GM12878 (cell line): ENCODE measurements around the gene ARFGAP3. TPM values are rescaled to one million over a fixed set of nuclear protein-coding genes. Genes with fewer than 3 reads are reported as not detected.

Source experiments
- ATAC-seq: fragments of 200-7000 bp; cut with Tn5 transposase; 3 replicates; pipeline ENCODE4 v1.9.1; 2020; ENCODE audit warnings: mild to moderate bottlenecking, moderate library complexity
- BruUV-seq: library from RNA; stranded (reverse); fragments of 400-500 nt; replicated peaks from 2 replicates; lab custom pipeline; 2021; lab: Mats Ljungman, UMichigan
- CTCF ChIA-PET: fragments of 300-600 bp; sonication (Branson Sonifier 250); formaldehyde crosslinking; extraction: SDS; loops from one replicate; lab custom pipeline; 2021; ENCODE audit warnings: inconsistent platforms; lab: Yijun Ruan, JAX
- POLR2A ChIA-PET: fragments of 350-600 bp; formaldehyde crosslinking; extraction: SDS; loops from one replicate; lab custom pipeline; 2021; ENCODE audit warnings: inconsistent platforms; lab: Charles Lee
- RAD21 ChIA-PET: fragments of 300-600 bp; sonication (Branson Sonifier 250); formaldehyde crosslinking; loops from one replicate; lab custom pipeline; 2023; ENCODE audit warnings: antibody characterized with exemption; ENCODE audit not compliant: unreplicated experiment; lab: Charles Lee
- SMC1A ChIA-PET: fragments of 300-600 bp; sonication (Branson Sonifier 250); formaldehyde crosslinking; loops from one replicate; lab custom pipeline; 2023; ENCODE audit not compliant: unreplicated experiment, uncharacterized antibody; lab: Charles Lee
- DNase-seq: peaks from one replicate; pipeline ENCODE4 v3.0.0-alpha.2; 2011; ENCODE audit warnings: low read depth, low spot score
- FAIRE-seq: peaks from 3 replicates; lab custom pipeline; 2011; peaks lifted over from hg19 to GRCh38; lab: Jason Lieb, UNC
- H2AFZ ChIP-seq: 2 replicates; pipeline ENCODE4 v1.6.0; 2011; ENCODE audit warnings: low read depth, low read length, control low read depth; ENCODE audit not compliant: control insufficient read depth
- H3K27ac ChIP-seq: 2 replicates; pipeline ENCODE4 v1.5.1; 2011; ENCODE audit warnings: control low read depth; ENCODE audit not compliant: control insufficient read depth, insufficient read depth
- H3K27me3 ChIP-seq, 2 experiments: replicated peaks in 1 of 2; 2 replicates each; pipeline versions ENCODE4 v1.6.0 to v1.6.1; 2011; ENCODE audit warnings: low read length in 1 of 2; ENCODE audit not compliant: control insufficient read depth in 2 of 2, insufficient read depth in 2 of 2
- H3K36me3 ChIP-seq, 2 experiments: 2 replicates each; pipeline ENCODE4 v1.5.1; 2011; ENCODE audit warnings: low read length in 1 of 2; ENCODE audit not compliant: control insufficient read depth in 2 of 2, insufficient read depth in 2 of 2
- H3K4me1 ChIP-seq: 2 replicates; pipeline ENCODE4 v1.6.1; 2011; ENCODE audit warnings: mild to moderate bottlenecking, low read length, moderate library complexity, mixed read lengths; ENCODE audit not compliant: control insufficient read depth, insufficient read depth
- H3K4me2 ChIP-seq: 2 replicates; pipeline ENCODE4 v1.6.0; 2011; ENCODE audit warnings: control low read depth; ENCODE audit not compliant: control insufficient read depth, insufficient read depth
- H3K4me3 ChIP-seq: fragments of 200-600 bp; sonication (generic); 2 replicates; pipeline ENCODE4 v1.5.1; 2016
- H3K79me2 ChIP-seq: 2 replicates; pipeline ENCODE4 v1.6.0; 2011; ENCODE audit warnings: low read length; ENCODE audit not compliant: control insufficient read depth, insufficient read depth
- H3K9ac ChIP-seq: 2 replicates; pipeline ENCODE4 v1.8.0; 2011; ENCODE audit warnings: low read length, control low read depth, mixed read lengths; ENCODE audit not compliant: control insufficient read depth, insufficient read depth
- H3K9me3 ChIP-seq: replicated peaks from 3 replicates; pipeline ENCODE4 v1.5.1; 2011; ENCODE audit warnings: mild to moderate bottlenecking, low read length; ENCODE audit not compliant: control insufficient read depth, insufficient read depth
- H4K20me1 ChIP-seq: 2 replicates; pipeline ENCODE4 v1.6.0; 2011; ENCODE audit not compliant: control insufficient read depth, insufficient read depth
- ATF7 ChIP-seq: fragments of 450-650 bp; IDR thresholded peaks from 2 replicates; pipeline ENCODE4 v1.6.1; 2016; ENCODE audit warnings: low read depth, mild to moderate bottlenecking
- BCLAF1 ChIP-seq: fragments of 450-650 bp; IDR thresholded peaks from 2 replicates; pipeline ENCODE4 v1.6.1; 2017; ENCODE audit warnings: antibody characterized with exemption, mild to moderate bottlenecking, moderate library complexity
- FOS ChIP-seq: IDR thresholded peaks from 3 replicates; pipeline ENCODE4 v1.6.1; 2011; ENCODE audit warnings: borderline replicate concordance; ENCODE audit not compliant: insufficient read length; ENCODE audit errors: extremely low read depth
- HDAC2 ChIP-seq: fragments of 200-600 bp; sonication (generic); IDR thresholded peaks from 2 replicates; pipeline ENCODE4 v1.6.1; 2017
- JUND ChIP-seq: IDR thresholded peaks from 2 replicates; pipeline ENCODE4 v1.6.1; 2012; ENCODE audit warnings: low read depth, mild to moderate bottlenecking, low read length, improper control_type of control experiment, moderate library complexity
- LARP7 ChIP-seq: fragments of 450-650 bp; IDR thresholded peaks from 2 replicates; pipeline ENCODE4 v1.6.1; 2017; ENCODE audit warnings: mild to moderate bottlenecking
- MTA2 ChIP-seq: fragments of 450-650 bp; IDR thresholded peaks from 2 replicates; pipeline ENCODE4 v1.6.1; 2016; ENCODE audit warnings: low read depth, mild to moderate bottlenecking, moderate library complexity
- MXI1 ChIP-seq: fragments of 150-350 bp; IDR thresholded peaks from 2 replicates; pipeline ENCODE4 v1.6.1; 2011; ENCODE audit warnings: low read depth, mild to moderate bottlenecking, inconsistent platforms, low read length, improper control_type of control experiment
- PAX8 ChIP-seq: fragments of 450-650 bp; IDR thresholded peaks from 2 replicates; pipeline ENCODE4 v1.6.1; 2017; ENCODE audit warnings: mild to moderate bottlenecking, moderate library complexity
- PBX3 ChIP-seq: IDR thresholded peaks from 2 replicates; pipeline ENCODE4 v1.6.1; 2011; ENCODE audit warnings: mild to moderate bottlenecking, low read depth, low read length, moderate library complexity; ENCODE audit not compliant: insufficient replicate concordance
- PML ChIP-seq: IDR thresholded peaks from 2 replicates; pipeline ENCODE4 v1.6.1; 2012; ENCODE audit warnings: low read length, inconsistent platforms
- SIN3A ChIP-seq: IDR thresholded peaks from 2 replicates; pipeline ENCODE4 v1.6.1; 2012; ENCODE audit warnings: low read depth, low read length, improper control_type of control experiment
- WRNIP1 ChIP-seq: IDR thresholded peaks from 2 replicates; pipeline ENCODE4 v1.6.1; 2011; ENCODE audit warnings: low read depth, low read length, improper control_type of control experiment, borderline replicate concordance
- YY1 ChIP-seq: IDR thresholded peaks from 2 replicates; pipeline ENCODE4 v1.6.1; 2011; ENCODE audit warnings: low read depth, mild to moderate bottlenecking, low read length
- WGBS: methylation state at CpG from one replicate; pipeline ENCODE4 v1.1.6; 2016; ENCODE audit warnings: low lambda C conversion rate; ENCODE audit not compliant: insufficient replicate concordance, insufficient coverage; ENCODE audit errors: missing lambda C conversion rate; 5-methylcytosine and 5-hydroxymethylcytosine counted together
- in situ Hi-C: fragments of 300-500 bp; cut with MboI; formaldehyde crosslinking; loops from 9 replicates; pipeline ENCODE4 v1.14.3; 2018; ENCODE audit warnings: mixed read lengths
- intact Hi-C: fragments of 100-400 bp; cut with micrococcal nuclease; formaldehyde crosslinking; loops from one replicate; pipeline ENCODE4 v1.14.2; 2022; ENCODE audit not compliant: unreplicated experiment
- polyA plus RNA-seq, 11 experiments: library from polyadenylated mRNA; depleted of rRNA in 4 of 11; unstranded in 6 of 11; stranded (reverse) in 5 of 11; fragments of >200 nt; fragmentation: Nextera tagmentation in 4 of 11; fragmentation: Illumina TruSeq in 1 of 11; extraction: Ambion mirVana in 4 of 11; extraction: Trizol in 1 of 11; gene quantifications; 1 replicate in 1 of 11; 2 replicates in 10 of 11; pipeline versions ENCODE4 v1.2.1 to v1.2.3, GENCODE V29; 2011 to 2016; ENCODE audit warnings: inconsistent platforms in 2 of 11, missing spikeins in 2 of 11, low read depth in 1 of 11
- total RNA-seq, 4 experiments: library from RNA; depleted of rRNA in 3 of 4; stranded (reverse); fragments of >200 nt in 3 of 4; fragmentation: Illumina TruSeq in 1 of 4; extraction: Trizol in 1 of 4; gene quantifications; 2 replicates each; pipeline versions ENCODE4 v1.2.1 to v1.2.3, GENCODE V29; 2013 to 2021
- TF ChIP-seq, protein P1 (sequence below): fragments of 450-650 bp; formaldehyde crosslinking; IDR thresholded peaks from 2 replicates; pipeline ENCODE4 v1.4.0; 2020; ENCODE audit warnings: mild to moderate bottlenecking, moderate library complexity

The ARFGAP3 gene
- total and polyA plus RNA-seq, 10 of the 15 experiments (the other 5 are each of a cell fraction or from before 2014, with no cell fraction given): 29.7 to 50.8 (median 39.5) TPM

DNA sequence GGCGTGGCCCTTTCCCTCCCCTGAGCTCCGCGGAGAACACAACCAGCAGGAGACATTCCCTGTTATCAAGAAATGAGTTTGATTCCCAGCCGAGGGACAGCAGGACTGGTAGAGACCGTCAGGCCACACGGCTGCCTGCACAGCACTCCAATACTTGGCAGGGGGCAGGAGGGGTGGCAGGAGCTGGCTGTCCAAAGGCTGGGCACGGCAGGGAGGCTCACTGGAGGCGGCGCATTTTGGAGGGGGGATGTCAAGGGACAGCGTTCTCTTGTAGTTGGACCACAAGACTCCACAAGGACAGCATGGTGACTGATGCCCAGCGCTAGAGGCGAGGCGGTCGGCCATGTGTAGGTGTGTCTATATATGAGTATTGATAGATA is 69.7 kb downstream of the ARFGAP3 start:
- POLR2A ChIA-PET: no interaction called here

More for the DNA sequence above, 69.7 kb downstream of the ARFGAP3 start:
- ChIA-PET RAD21 (no interaction called here), CTCF (interaction anchor here (0.7 kb wide), 1 partner anchor 155 kb away, joined by 3 read pairs; no protein-coding TSS in a partner anchor), SMC1A (no interaction called here)
- BruUV-seq: no TSS peak
- Histone ChIP-seq H3K27ac (no peak overlapping the region), H3K4me1 (peaks cover 7% of the 10 kb centered on the region), H3K4me3 (no peak overlapping the region), H3K36me3 (no peaks in the 10 kb centered on the region), H3K4me2 (no peak overlapping the region), H2AFZ (no peak overlapping the region), H4K20me1 (no peaks in the 10 kb centered on the region), H3K9ac (no peak overlapping the region), H3K9me3 (no peaks in the 10 kb centered on the region), H3K79me2 (no peaks in the 10 kb centered on the region), H3K27me3 (no peaks in the 10 kb centered on the region)
- in situ Hi-C loops (no loop called here), intact Hi-C loops (no loop called here)
- no peak; the same call in 2 of the 3 replicates for ATAC-seq
- WGBS: 61% methylated on average over 14 of the region's 14 CpGs
- DNase-seq: no peak
- no peak for FAIRE-seq
- TF ChIP-seq PAX8 (no peak), WRNIP1 (no peak), BCLAF1 (no peak), YY1 (no peak), MXI1 (no peak), SIN3A (no peak), LARP7 (no peak), ATF7 (no peak), PBX3 (no peak), JUND (no peak), HDAC2 (no peak), FOS (no peak), PML (no peak), MTA2 (no peak)
- TF ChIP-seq, protein P1, sequence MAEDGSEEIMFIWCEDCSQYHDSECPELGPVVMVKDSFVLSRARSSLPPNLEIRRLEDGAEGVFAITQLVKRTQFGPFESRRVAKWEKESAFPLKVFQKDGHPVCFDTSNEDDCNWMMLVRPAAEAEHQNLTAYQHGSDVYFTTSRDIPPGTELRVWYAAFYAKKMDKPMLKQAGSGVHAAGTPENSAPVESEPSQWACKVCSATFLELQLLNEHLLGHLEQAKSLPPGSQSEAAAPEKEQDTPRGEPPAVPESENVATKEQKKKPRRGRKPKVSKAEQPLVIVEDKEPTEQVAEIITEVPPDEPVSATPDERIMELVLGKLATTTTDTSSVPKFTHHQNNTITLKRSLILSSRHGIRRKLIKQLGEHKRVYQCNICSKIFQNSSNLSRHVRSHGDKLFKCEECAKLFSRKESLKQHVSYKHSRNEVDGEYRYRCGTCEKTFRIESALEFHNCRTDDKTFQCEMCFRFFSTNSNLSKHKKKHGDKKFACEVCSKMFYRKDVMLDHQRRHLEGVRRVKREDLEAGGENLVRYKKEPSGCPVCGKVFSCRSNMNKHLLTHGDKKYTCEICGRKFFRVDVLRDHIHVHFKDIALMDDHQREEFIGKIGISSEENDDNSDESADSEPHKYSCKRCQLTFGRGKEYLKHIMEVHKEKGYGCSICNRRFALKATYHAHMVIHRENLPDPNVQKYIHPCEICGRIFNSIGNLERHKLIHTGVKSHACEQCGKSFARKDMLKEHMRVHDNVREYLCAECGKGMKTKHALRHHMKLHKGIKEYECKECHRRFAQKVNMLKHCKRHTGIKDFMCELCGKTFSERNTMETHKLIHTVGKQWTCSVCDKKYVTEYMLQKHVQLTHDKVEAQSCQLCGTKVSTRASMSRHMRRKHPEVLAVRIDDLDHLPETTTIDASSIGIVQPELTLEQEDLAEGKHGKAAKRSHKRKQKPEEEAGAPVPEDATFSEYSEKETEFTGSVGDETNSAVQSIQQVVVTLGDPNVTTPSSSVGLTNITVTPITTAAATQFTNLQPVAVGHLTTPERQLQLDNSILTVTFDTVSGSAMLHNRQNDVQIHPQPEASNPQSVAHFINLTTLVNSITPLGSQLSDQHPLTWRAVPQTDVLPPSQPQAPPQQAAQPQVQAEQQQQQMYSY (CRISPR knock-in tag): no peak
